K562 (cell line): ENCODE data around the gene MLLT1. TPM values are rescaled to one million over a fixed set of nuclear protein-coding genes. Genes with fewer than 3 reads are reported as not detected.

Experiments
- E2F8 ChIP-seq: fragments of 450-650 bp; IDR thresholded peaks from 2 replicates; pipeline ENCODE4 v1.7.1; 2018; ENCODE audit warnings: mild to moderate bottlenecking, low read depth; ENCODE audit not compliant: partially characterized antibody
- FIP1L1 ChIP-seq: fragments of 200-400 bp; formaldehyde crosslinking; IDR thresholded peaks from 2 replicates; pipeline ENCODE4 v1.6.1; 2018; ENCODE audit warnings: mild to moderate bottlenecking, low read depth, low read length; ENCODE audit not compliant: poor library complexity, severe bottlenecking
- KAT8 ChIP-seq: fragments of 450-650 bp; IDR thresholded peaks from 2 replicates; pipeline ENCODE4 v1.6.1; 2016; ENCODE audit warnings: low read depth, mild to moderate bottlenecking
- KDM2B ChIP-seq: fragments of 250-450 bp; sonication (Bioruptor Pico); IDR thresholded peaks from 2 replicates; pipeline ENCODE4 v1.8.0; 2021; ENCODE audit warnings: mild to moderate bottlenecking, moderate library complexity
- MTA1 ChIP-seq: fragments of 450-650 bp; IDR thresholded peaks from 2 replicates; pipeline ENCODE4 v1.6.1; 2017; ENCODE audit warnings: borderline replicate concordance
- TBP ChIP-seq: optimal IDR thresholded peaks from 2 replicates; pipeline ENCODE3; 2011; ENCODE audit warnings: low read depth, low read length, improper control_type of control experiment
- TEAD2 ChIP-seq: fragments of 450-650 bp; IDR thresholded peaks from 2 replicates; pipeline ENCODE4 v1.6.1; 2016; ENCODE audit warnings: missing genetic modification characterization, control low read depth, missing compliant biosample characterization
- TFAP4 ChIP-seq: sonication (generic); formaldehyde crosslinking; IDR thresholded peaks from 2 replicates; pipeline ENCODE4 v1.8.0; 2022; ENCODE audit warnings: missing genetic modification reagents, mild to moderate bottlenecking, moderate library complexity, borderline replicate concordance
- polyA plus RNA-seq, 8 experiments: library from polyadenylated mRNA; depleted of rRNA in 4 of 8; stranded (reverse) in 5 of 8; unstranded in 3 of 8; fragments of >200 nt; fragmentation: Nextera tagmentation in 2 of 8; fragmentation: Illumina TruSeq in 1 of 8; extraction: Ambion mirVana in 2 of 8; extraction: Trizol in 1 of 8; gene quantifications; 2 replicates each; pipeline versions ENCODE4 v1.2.1 to v1.2.3, GENCODE V29; 2011 to 2014; ENCODE audit warnings: inconsistent platforms in 1 of 8, missing spikeins in 1 of 8
- total RNA-seq, 7 experiments: library from RNA; depleted of rRNA in 6 of 7; stranded (reverse); fragments of >200 nt in 6 of 7; fragmentation: Illumina TruSeq in 2 of 7; extraction: Trizol in 2 of 7; gene quantifications; 2 replicates each; pipeline versions ENCODE4 v1.2.1 to v1.2.3, GENCODE V29; 2011 to 2021; ENCODE audit warnings: low replicate concordance in 1 of 7

The MLLT1 gene
- total and polyA plus RNA-seq, 9 of the 15 experiments (the other 6 are each of a cell fraction or from before 2014, with no cell fraction given), result 0.23 to 63.5 (median 15.4) TPM

- TF ChIP-seq E2F8 (peak; percentile 22), MTA1 (peak; percentile 58; the same call in 1 of the 2 replicates), FIP1L1 (no peak), KAT8 (no peak), TEAD2 (tag) (no peak), KDM2B (CRISPR knock-in tag) (no peak), TBP (no peak), TFAP4 (CRISPR knock-in tag) (peak; percentile 38; the same call in 1 of the 2 replicates)
Observed at GRCh38 chr19:6276447-6276846, 3.3 kb downstream of the MLLT1 start (continued).
